GM19397 (cell line): Measurements from ENCODE around the gene RAB5B.
A peak's percentile ranks its signal among the peaks of the same experiment; 100 is the strongest.
"Not testable (repeated sequence)": the region's sequence is repeated elsewhere in the genome, so short reads cannot be mapped to it uniquely, and the experiment has no call there.

Experiments
- ATAC-seq: cut with Tn5 transposase; IDR thresholded peaks from one replicate; pipeline ENCODE4 v1.9.1; 2021; ENCODE audit warnings: mild to moderate bottlenecking, moderate library complexity; ENCODE audit not compliant: unreplicated experiment

Gene RAB5B

DNA sequence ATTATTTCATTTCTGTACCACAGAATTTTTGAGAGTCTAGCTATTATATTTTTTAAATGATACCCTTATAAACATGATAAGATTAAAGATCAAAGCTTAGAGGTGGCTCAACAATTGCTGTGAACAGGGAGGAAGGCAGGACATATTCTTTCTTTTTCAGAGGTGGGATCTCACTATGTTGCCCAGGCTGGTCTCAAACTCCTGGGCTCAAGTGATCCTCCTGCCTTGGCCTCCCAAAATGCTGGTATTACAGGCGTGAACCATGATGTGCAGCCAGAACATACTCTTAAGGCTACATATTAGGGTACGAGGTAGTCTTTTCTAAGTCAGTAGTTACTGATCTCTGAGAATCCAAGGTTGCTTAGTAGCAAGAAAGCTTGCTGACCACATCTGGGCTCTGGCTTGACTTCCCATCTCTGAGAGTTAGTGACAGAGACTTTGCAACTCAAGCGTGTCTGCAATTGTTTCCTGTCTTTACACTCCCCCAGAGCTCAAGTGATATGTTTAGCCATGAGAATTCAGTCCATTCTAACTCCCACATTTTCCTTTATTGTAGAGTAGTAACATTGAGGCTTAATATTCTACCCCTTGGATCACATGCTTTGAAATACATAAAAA, 8.6 kb downstream of the RAB5B start:
- peak; percentile 71 for ATAC-seq

DNA sequence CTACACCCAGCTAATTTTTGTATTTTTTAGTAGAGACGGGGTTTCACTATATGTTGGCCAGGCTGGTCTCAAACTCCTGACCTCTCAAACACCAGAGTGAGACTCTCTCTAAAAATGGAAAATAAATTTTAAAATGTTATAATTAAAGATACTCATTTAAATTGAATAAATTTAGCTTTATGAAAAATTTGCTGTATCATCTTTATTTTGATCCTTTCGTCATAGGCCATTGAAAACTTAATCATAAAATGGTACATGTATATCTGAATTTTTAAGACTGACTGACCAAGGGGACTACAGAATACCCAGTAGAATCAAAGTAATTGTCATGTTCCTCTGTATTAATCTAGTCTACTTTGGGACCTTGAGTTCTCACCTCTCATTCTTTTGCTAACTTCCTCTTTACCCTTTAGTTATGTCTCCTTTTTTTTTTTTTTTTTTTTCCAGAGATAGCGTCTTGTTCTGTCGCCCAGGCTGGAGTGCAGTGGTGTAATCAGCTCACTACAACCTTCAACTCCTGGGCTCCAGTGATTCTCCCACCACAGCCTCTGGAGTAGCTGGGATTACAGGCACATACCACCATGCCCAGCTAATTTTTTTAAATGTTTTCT, 9.5 kb downstream of the RAB5B start:
- ATAC-seq = no peak

DNA sequence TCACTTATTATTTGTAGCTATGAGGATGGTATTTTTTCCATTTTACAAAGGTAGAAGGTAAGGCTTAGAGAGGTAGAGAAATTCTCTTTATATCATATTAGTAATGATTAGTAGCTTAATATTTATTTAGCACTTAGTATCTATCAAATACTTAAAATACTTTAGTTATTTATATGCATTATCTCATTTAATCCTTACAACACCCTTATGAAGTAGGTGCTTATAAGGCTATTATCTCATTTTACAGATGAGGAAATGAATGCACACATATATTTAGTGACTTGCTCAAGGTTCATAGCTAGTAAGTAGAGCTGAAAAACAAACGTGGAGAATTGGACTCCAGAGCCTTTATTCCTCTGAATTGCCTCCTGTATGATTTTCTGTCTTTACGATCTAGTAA, 11.0 kb downstream of the RAB5B start:
- ATAC-seq = no peak

DNA sequence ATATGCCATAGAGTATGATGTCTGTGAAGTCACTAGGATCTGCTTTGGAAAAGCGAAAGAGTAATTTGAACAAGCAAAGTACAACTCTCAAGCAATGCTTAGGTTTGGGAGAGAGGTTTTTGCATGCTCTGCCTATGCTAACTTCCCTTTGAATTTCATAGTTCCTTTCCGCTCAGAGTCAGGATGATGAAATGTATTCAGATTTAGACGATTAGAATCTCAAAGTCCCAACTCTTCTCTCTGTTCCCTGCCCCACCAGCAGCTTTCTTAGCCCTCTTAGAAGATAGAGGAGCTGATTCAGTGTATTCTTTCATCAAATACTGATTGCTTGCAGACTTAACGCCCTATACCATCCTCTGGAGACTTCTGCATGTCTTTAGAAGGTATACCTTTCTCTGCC, 11.5 kb downstream of the RAB5B start:
- no peak for ATAC-seq

- ATAC-seq = not testable (repeated sequence)
Observed at GRCh38 chr12:55985976-55986375, 12.1 kb downstream of the RAB5B start.

DNA sequence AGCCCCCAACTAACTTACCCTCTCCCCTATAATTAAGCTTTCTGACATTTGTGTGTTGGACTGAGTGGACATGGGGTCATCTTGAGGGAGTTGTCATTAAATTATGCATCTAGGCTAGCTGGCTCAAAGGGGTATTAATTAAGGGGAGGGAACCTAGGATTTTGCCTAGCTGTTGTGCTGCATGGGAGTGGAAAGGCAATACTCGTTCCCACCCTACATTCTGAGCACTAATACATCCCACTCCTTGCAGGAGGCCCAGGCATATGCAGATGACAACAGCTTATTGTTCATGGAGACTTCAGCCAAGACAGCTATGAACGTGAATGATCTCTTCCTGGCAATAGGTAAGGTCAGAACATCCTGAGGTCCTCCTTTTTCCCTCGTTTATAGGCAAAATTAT, 17.2 kb downstream of the RAB5B start:
- ATAC-seq = no peak

DNA sequence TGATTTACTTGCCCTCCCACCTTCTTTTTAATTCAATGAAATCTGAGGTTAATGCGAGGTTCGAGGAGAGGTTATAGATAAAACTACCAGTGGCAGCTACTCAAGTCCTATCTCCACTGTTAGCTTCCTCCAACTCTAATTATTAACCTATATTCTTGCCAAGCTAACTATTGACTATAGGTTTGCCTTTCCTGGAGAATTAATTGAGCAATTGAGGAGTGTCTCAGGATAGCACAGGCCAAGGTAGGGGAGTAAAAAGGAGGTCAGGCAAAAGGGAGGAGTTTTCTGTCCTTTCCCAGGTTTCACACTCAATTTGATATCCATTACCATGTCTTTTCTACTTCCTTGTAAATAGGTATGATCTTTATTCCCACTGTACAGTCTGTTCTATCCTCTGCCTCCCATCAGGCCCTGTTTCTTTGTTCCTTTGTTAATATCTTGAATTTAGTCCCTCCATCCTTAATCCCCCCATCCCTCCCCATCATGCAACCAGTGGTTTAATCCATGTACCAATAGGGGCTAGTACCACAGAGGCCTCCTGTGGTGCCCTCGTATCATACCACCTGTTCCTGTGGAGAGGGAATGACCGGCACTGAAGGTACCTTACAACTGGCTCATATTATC, 19.5 kb downstream of the RAB5B start:
- ATAC-seq = no peak

GRCh38 chr12:55995366-55995765, 21.5 kb downstream of the RAB5B start:
- ATAC-seq = no peak

DNA sequence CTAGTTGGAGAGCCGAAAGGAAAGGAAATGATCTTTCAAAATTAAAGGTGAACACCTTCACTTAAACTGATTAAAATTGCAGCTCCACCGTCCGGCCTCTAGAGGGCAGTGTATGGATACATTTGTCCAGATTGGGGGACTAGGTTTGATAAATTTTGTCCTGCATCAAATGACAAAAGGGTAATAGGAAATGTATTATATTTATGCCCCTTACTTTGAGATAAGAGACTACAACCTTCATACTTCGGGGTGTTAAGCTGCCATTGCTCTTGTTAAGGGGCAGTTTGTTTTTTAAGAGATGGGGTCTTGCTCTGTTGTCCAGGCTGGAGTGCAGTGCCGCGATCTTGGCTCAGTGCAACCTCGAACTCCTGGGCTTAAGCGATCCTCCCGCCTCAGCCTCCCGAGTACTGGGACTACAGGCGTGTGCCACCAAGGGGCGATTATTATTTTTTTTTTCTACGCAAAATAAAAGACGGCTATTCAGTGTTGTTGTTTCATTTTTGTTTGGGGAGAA, 22.4 kb downstream of the RAB5B start:
- ATAC-seq = no peak

GRCh38 chr12:55996715-55997534, 23.0 kb downstream of the RAB5B start, which contains the start of gene SUOX:
Gene SUOX (plus strand): TSS chr12:55997276. CDS start chr12:56002222, 4,946 bp downstream.
- ATAC-seq = peak; percentile 98

GRCh38 chr12:55997535-55997859, 23.6 kb downstream of the RAB5B start:
- peak; percentile 4 for ATAC-seq

DNA sequence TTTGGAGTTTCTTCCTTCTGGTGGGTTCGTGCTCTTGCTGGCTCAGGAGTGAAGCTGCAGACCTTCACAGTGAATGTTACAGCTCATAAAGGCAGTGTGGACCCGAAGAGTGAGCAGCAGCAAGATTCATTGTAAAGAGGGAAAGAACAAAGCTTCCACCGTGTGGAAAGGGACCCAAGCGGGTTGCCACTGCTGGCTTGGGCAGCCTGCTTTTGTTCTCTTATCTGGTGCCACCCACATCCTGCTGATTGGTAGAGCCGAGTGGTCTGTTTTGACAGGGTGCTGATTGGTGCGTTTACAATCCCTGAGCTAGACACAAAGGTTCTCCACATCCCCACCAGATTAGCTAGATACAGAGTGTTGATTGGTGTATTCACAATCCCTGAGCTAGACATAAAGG, 25.6 kb downstream of the RAB5B start:
- not testable (repeated sequence) for ATAC-seq

DNA sequence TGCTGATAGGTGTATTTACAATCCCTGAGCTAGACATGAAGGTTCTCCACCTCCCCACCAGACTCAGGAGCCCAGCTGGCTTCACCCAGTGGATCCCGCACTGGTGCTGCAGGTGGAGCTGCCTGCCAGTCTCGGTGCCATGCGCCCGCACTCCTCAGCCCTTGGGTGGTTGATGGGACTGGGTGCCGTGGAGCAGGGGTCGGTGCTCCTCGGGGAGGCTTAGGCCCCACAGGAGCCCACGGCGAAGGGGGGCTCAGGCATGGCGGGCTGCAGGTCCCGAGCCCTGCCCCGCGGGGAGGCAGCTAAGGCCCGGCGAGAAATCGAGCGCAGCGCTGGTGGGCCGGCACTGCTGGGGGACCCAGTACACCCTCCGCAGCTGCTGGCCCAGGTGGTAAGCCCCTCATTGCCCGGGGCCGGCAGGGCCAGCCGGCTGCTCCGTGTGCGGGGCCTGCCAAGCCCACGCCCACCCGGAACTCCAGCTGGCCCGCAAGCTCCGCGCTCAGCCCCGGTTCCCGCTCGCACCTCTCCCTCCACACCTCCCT, 26.2 kb downstream of the RAB5B start:
- ATAC-seq = not testable (repeated sequence)

- ATAC-seq = no peak
Observed at GRCh38 chr12:56001487-56002100, 27.7 kb downstream of the RAB5B start.

GRCh38 chr12:56003376-56003775, 29.5 kb downstream of the RAB5B start:
- ATAC-seq = not testable (repeated sequence)

GRCh38 chr12:56004211-56004610, 30.3 kb downstream of the RAB5B start:
- no peak for ATAC-seq

GRCh38 chr12:56007564-56008559, 34.0 kb downstream of the RAB5B start:
- peak; percentile 45 for ATAC-seq

- ATAC-seq = no peak
Observed at GRCh38 chr12:56010111-56010570, 36.3 kb downstream of the RAB5B start.

DNA sequence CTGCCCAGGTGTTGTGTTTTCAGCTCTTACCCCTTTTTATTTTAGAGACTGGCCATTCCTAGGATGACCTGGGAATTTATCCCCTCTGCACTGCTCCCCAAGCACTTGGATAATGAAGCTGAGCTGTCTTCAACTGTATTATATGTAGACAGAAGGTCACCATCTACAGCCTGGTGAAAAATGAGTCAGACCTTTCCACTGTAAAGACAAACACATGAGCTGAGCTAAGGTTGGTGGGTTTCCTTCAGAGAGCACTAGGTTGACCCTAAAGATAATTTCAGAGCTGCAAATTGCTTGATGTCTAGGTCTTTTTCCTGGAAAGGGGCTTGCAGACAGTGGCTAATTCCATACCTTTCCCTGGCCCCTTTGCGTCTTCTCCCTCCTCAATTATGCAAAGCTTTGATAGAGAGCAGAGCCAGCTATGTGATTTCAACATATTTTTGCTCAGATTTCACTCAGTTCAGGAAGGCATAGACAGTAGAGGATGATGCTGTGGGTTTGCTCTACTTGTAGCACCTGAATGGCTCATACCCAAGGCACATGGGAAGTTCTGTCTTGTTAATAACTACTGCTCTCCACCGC, 37.7 kb downstream of the RAB5B start:
- no peak for ATAC-seq
